PFSK-1 (cell line): ENCODE results near the gene INF2.

Experiments
- FOXP2 ChIP-seq: optimal IDR thresholded peaks from 2 replicates; pipeline ENCODE3; 2011; ENCODE audit warnings: borderline replicate concordance, control low read depth, inconsistent platforms; ENCODE audit not compliant: insufficient read depth; ENCODE audit errors: extremely low read length, extremely low read depth
- POLR2AphosphoS5 ChIP-seq: IDR thresholded peaks from 2 replicates; pipeline ENCODE4 v1.6.1; 2012; ENCODE audit warnings: low read depth, mild to moderate bottlenecking, control low read depth, low read length, moderate library complexity
- SIN3A ChIP-seq: IDR thresholded peaks from 2 replicates; pipeline ENCODE4 v1.6.1; 2012; ENCODE audit warnings: mild to moderate bottlenecking, low read length, moderate library complexity, borderline replicate concordance; ENCODE audit not compliant: insufficient read depth
- TAF1 ChIP-seq: IDR thresholded peaks from 2 replicates; pipeline ENCODE4 v1.6.1; 2012; ENCODE audit warnings: low read length, control low read depth, borderline replicate concordance; ENCODE audit not compliant: insufficient read depth
- TF ChIP-seq, protein P1 (sequence below), 2 experiments: IDR thresholded peaks; 2 replicates each; pipeline versions ENCODE4 v1.6.1 to v1.8.0; 2011 to 2012; ENCODE audit warnings: low read depth in 2 of 2, low read length in 2 of 2, control low read depth in 1 of 2, inconsistent platforms in 1 of 2, mild to moderate bottlenecking in 1 of 2, moderate library complexity in 1 of 2; ENCODE audit not compliant: insufficient read depth in 1 of 2

The INF2 gene

DNA sequence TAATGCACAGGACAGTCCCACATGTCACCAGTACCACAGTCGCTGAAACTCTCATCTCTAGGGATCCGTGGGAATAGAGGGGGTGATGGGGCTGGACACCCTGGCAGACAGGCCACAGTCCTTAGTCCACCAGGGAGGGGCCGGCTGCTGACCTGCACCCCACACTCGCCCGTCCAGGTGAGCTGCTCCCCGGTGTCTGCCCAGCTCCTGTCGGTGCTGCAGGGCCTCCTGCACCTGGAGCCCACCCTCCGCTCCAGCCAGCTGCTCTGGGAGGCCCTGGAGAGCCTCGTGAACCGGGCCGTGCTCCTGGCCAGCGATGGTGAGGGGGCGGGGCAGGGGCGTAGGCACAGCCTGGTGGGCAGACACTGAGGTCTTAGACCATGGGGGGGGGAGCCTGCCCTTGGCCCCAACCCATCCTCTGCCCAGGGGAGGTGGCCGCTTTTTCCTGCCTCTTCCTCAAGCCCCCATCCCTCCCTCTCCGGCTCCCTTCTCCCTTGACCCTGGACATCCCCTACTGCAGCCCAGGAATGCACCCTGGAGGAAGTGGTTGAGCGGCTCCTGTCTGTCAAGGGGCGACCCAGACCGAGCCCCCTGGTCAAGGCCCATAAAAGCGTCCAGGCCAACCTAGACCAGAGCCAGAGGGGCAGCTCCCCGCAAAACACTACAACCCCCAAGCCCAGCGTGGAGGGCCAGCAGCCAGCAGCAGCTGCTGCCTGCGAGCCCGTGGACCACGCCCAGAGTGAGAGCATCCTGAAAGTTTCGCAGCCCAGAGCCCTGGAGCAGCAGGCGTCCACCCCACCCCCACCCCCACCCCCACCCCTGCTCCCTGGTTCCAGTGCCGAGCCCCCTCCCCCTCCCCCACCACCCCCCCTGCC, 17.6 kb downstream of the INF2 start:
- TF ChIP-seq POLR2AphosphoS5 (no peak), SIN3A (no peak), FOXP2 (no peak), TAF1 (no peak)
- TF ChIP-seq, protein P1, sequence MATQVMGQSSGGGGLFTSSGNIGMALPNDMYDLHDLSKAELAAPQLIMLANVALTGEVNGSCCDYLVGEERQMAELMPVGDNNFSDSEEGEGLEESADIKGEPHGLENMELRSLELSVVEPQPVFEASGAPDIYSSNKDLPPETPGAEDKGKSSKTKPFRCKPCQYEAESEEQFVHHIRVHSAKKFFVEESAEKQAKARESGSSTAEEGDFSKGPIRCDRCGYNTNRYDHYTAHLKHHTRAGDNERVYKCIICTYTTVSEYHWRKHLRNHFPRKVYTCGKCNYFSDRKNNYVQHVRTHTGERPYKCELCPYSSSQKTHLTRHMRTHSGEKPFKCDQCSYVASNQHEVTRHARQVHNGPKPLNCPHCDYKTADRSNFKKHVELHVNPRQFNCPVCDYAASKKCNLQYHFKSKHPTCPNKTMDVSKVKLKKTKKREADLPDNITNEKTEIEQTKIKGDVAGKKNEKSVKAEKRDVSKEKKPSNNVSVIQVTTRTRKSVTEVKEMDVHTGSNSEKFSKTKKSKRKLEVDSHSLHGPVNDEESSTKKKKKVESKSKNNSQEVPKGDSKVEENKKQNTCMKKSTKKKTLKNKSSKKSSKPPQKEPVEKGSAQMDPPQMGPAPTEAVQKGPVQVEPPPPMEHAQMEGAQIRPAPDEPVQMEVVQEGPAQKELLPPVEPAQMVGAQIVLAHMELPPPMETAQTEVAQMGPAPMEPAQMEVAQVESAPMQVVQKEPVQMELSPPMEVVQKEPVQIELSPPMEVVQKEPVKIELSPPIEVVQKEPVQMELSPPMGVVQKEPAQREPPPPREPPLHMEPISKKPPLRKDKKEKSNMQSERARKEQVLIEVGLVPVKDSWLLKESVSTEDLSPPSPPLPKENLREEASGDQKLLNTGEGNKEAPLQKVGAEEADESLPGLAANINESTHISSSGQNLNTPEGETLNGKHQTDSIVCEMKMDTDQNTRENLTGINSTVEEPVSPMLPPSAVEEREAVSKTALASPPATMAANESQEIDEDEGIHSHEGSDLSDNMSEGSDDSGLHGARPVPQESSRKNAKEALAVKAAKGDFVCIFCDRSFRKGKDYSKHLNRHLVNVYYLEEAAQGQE (IDR thresholded peaks at IDR 0.05; ENCODE audit: insufficient read depth in 1 of 2, low read depth in 2 of 2, low read length in 2 of 2), result no peak

GRCh38 chr14:104707608-104708595, 18.5 kb downstream of the INF2 start:
- no peak for TF ChIP-seq POLR2AphosphoS5
- no peak for TF ChIP-seq FOXP2
- no peak for TF ChIP-seq TAF1
- TF ChIP-seq, protein P1 (IDR thresholded peaks at IDR 0.05; ENCODE audit: insufficient read depth in 1 of 2, low read depth in 2 of 2, low read length in 2 of 2), result no peak
- no peak for TF ChIP-seq SIN3A

GRCh38 chr14:104708606-104709268, 19.3 kb downstream of the INF2 start:
- TF ChIP-seq TAF1 (no peak), POLR2AphosphoS5 (no peak), SIN3A (no peak), FOXP2 (no peak)
- TF ChIP-seq, protein P1 (IDR thresholded peaks at IDR 0.05; ENCODE audit: insufficient read depth in 1 of 2, low read depth in 2 of 2, low read length in 2 of 2), result no peak

GRCh38 chr14:104709387-104710039, 20.1 kb downstream of the INF2 start:
- TF ChIP-seq, protein P1 (IDR thresholded peaks at IDR 0.05; ENCODE audit: insufficient read depth in 1 of 2, low read depth in 2 of 2, low read length in 2 of 2), result no peak
- TF ChIP-seq SIN3A (no peak), POLR2AphosphoS5 (no peak), FOXP2 (no peak), TAF1 (no peak)
